Stimulated activated CD4-positive, alpha-beta T cell treated with anti-CD3 and anti-CD28 coated beads, Interleukin-1b, Interleukin-23, amount 100 ng/mL, for 48 hours (primary cell): ENCODE measurements around the gene UBE3A.

Experiments
- DNase-seq: peaks from one replicate; pipeline ENCODE4 v3.0.0-alpha.2; 2020

Gene UBE3A

GRCh38 chr15:25327686-25328085, 111.1 kb downstream of the UBE3A start:
- no peak for DNase-seq

- DNase-seq: no peak
Observed at GRCh38 chr15:25325187-25325586, 113.6 kb downstream of the UBE3A start.

GRCh38 chr15:25323420-25323819, 115.4 kb downstream of the UBE3A start:
- no peak for DNase-seq

- DNase-seq: no peak
Observed at GRCh38 chr15:25287823-25288222, 151.0 kb downstream of the UBE3A start.
